HCT116 (cell line): ENCODE measurements around the gene DOCK7.

Experiments
- CTCF ChIP-seq, 3 experiments: fragments of 200-600 bp in 1 of 3; sonication (generic) in 1 of 3; IDR thresholded peaks in 2 of 3; conservative IDR thresholded peaks in 1 of 3; 2 replicates each; pipeline ENCODE4 v1.5.1; 2012 to 2017; ENCODE audit warnings: low read depth in 2 of 3, low read length in 2 of 3, antibody characterized with exemption in 1 of 3, borderline replicate concordance in 1 of 3, control low read depth in 1 of 3, mild to moderate bottlenecking in 1 of 3, mixed read lengths in 1 of 3, mixed run types in 1 of 3, moderate library complexity in 1 of 3; ENCODE audit not compliant: insufficient read depth in 1 of 3
- EZH2 ChIP-seq: fragments of 200-600 bp; sonication (generic); IDR thresholded peaks from 2 replicates; pipeline ENCODE4 v1.6.1; 2017; ENCODE audit warnings: antibody characterized with exemption, mixed run types
- POLR2A ChIP-seq: IDR thresholded peaks from 2 replicates; pipeline ENCODE4 v1.7.0; 2011; ENCODE audit warnings: borderline replicate concordance; ENCODE audit not compliant: insufficient read depth, insufficient read length; ENCODE audit errors: extremely low read depth
- POLR2AphosphoS5 ChIP-seq: IDR thresholded peaks from 2 replicates; pipeline ENCODE4 v1.6.1; 2011; ENCODE audit warnings: mild to moderate bottlenecking, low read depth, low read length, moderate library complexity
- REST ChIP-seq: IDR thresholded peaks from 2 replicates; pipeline ENCODE4 v1.6.1; 2012; ENCODE audit warnings: low read depth

GRCh38 chr1:62417351-62417999, 270.7 kb downstream of the DOCK7 start:
- no peak for TF ChIP-seq EZH2
- TF ChIP-seq POLR2AphosphoS5, result no peak
- TF ChIP-seq CTCF (IDR thresholded peaks at IDR 0.05 in 2 of 3, conservative IDR thresholded peaks at IDR 0.05 in 1 of 3; ENCODE audit: borderline replicate concordance in 1 of 3, insufficient read depth in 1 of 3, low read depth in 2 of 3, low read length in 2 of 3), result no peak
- no peak for TF ChIP-seq REST
- TF ChIP-seq POLR2A, result no peak
